Esophagus (tissue), 2 donors: ENCODE measurements around the gene PHLDA1. TPM values are rescaled to one million over a fixed set of nuclear protein-coding genes. Genes with fewer than 3 reads are reported as not detected.

Source experiments
- H3K27ac ChIP-seq, 2 donors: one replicate each; pipeline ENCODE4 v1.5.1; 2013; ENCODE audit warnings: low read depth in 2 of 2, mild to moderate bottlenecking in 2 of 2, inconsistent platforms in 1 of 2, low read length in 1 of 2, moderate library complexity in 1 of 2
- H3K27me3 ChIP-seq, 2 donors: one replicate each; pipeline ENCODE4 v1.6.1; 2013; ENCODE audit warnings: low read length in 2 of 2, control low read depth in 1 of 2, mild to moderate bottlenecking in 1 of 2; ENCODE audit not compliant: insufficient read depth in 2 of 2, control insufficient read depth in 1 of 2
- H3K36me3 ChIP-seq, 2 donors: one replicate each; pipeline ENCODE4 v1.6.1; 2013; ENCODE audit warnings: low read length in 1 of 2; ENCODE audit not compliant: control insufficient read depth in 2 of 2, insufficient read depth in 2 of 2
- H3K4me1 ChIP-seq, 2 donors: one replicate each; pipeline ENCODE4 v1.6.1; 2013; ENCODE audit warnings: low read length in 1 of 2; ENCODE audit not compliant: control insufficient read depth in 2 of 2, insufficient read depth in 2 of 2
- H3K4me3 ChIP-seq, 2 donors: one replicate each; pipeline ENCODE4 v1.5.1; 2013; ENCODE audit warnings: low read length in 2 of 2, mild to moderate bottlenecking in 2 of 2, low read depth in 1 of 2, moderate library complexity in 1 of 2
- H3K9me3 ChIP-seq, 2 donors: one replicate each; pipeline ENCODE4 v1.6.1; 2013; ENCODE audit warnings: mild to moderate bottlenecking in 2 of 2, low read depth in 1 of 2, low read length in 1 of 2, moderate library complexity in 1 of 2; ENCODE audit not compliant: control insufficient read depth in 2 of 2, insufficient read depth in 1 of 2
- WGBS, 2 donors: extraction: QIAGEN DNeasy Blood & Tissue Kit; methylation state at CpG; one replicate each; pipeline ENCODE4 v1.1.7; 2013; 5-methylcytosine and 5-hydroxymethylcytosine counted together
- polyA plus RNA-seq, 2 donors: library from polyadenylated mRNA; stranded (reverse); fragments of 200-250 nt; gene quantifications; one replicate each; pipeline ENCODE4 v1.2.3, GENCODE V29; 2013
- donor health status: healthy with polysubstance abuse.
- donor health status: Bipolar disorder and iron deficiency.

The PHLDA1 gene
- polyA plus RNA-seq, 2 donors = 46.3 to 84.1 TPM

GRCh38 chr12:76030341-76031080 is 1.1 kb downstream of the PHLDA1 start:
- Histone ChIP-seq H3K4me3 (peak overlapping the region; percentile 91 to 95), H3K27ac (peak overlapping the region; percentile 94 to 97), H3K36me3 (peaks cover 0 to 2% of the 10 kb centered on the region in 2 donors), H3K27me3 (no peaks in the 10 kb centered on the region), H3K9me3 (no peaks in the 10 kb centered on the region), H3K4me1 (no peaks in the 10 kb centered on the region)
- WGBS, 2 donors = 0% methylated on average over 35 to 40 of the region's 40 CpGs

GRCh38 chr12:76029982-76030340 is 1.6 kb downstream of the PHLDA1 start:
- no peaks in the 10 kb centered on the region for H3K9me3 ChIP-seq
- H3K27ac ChIP-seq = peak overlapping the region; percentile 94 to 97
- WGBS, 2 donors = 2% methylated on average over 22 of the region's 22 CpGs
- no peaks in the 10 kb centered on the region for H3K27me3 ChIP-seq
- H3K36me3 ChIP-seq = peaks cover 0 to 2% of the 10 kb centered on the region in 2 donors
- H3K4me1 ChIP-seq = no peaks in the 10 kb centered on the region
- peak overlapping the region; percentile 91 to 95 for H3K4me3 ChIP-seq

- H3K4me1 ChIP-seq = no peaks in the 10 kb centered on the region
Observed at GRCh38 chr12:76028571-76029277, 2.9 kb downstream of the PHLDA1 start.

GRCh38 chr12:76026643-76027063 is 4.9 kb downstream of the PHLDA1 start:
- Histone ChIP-seq H3K27ac (peak overlapping the region in 1 of 2 donors; percentile 8), H3K4me1 (no peaks in the 10 kb centered on the region), H3K27me3 (no peaks in the 10 kb centered on the region), H3K36me3 (peaks cover 0 to 2% of the 10 kb centered on the region in 2 donors), H3K4me3 (no peak overlapping the region), H3K9me3 (no peaks in the 10 kb centered on the region)
- 58 to 70% methylated on average over 1 of the region's 1 CpG for WGBS, 2 donors

More at GRCh38 chr12:76028571-76029277, 2.9 kb downstream of the PHLDA1 start:
- Histone ChIP-seq H3K4me3 (peak overlapping the region in 1 of 2 donors; percentile 91), H3K27ac (no peak overlapping the region), H3K36me3 (peaks cover 0 to 2% of the 10 kb centered on the region in 2 donors), H3K9me3 (no peaks in the 10 kb centered on the region), H3K27me3 (no peaks in the 10 kb centered on the region)
- WGBS, 2 donors = 25 to 36% methylated on average over 3 of the region's 3 CpGs

- H3K36me3 ChIP-seq = peaks cover 0 to 2% of the 10 kb centered on the region in 2 donors
- 54 to 66% methylated on average over 7 of the region's 7 CpGs for WGBS, 2 donors
- no peaks in the 10 kb centered on the region for H3K4me1 ChIP-seq
- no peak overlapping the region for H3K27ac ChIP-seq
- H3K4me3 ChIP-seq = no peak overlapping the region
- H3K27me3 ChIP-seq = no peaks in the 10 kb centered on the region
- no peaks in the 10 kb centered on the region for H3K9me3 ChIP-seq
Observed at GRCh38 chr12:76025601-76026575, 5.7 kb downstream of the PHLDA1 start.

- Histone ChIP-seq H3K4me3 (no peak overlapping the region), H3K9me3 (no peaks in the 10 kb centered on the region), H3K4me1 (peaks cover 0 to 3% of the 10 kb centered on the region in 2 donors), H3K36me3 (no peaks in the 10 kb centered on the region), H3K27me3 (no peaks in the 10 kb centered on the region), H3K27ac (peak overlapping the region in 1 of 2 donors; percentile 32)
- 55 to 59% methylated on average over 3 of the region's 3 CpGs for WGBS, 2 donors
Observed at GRCh38 chr12:76024942-76025600, 6.5 kb downstream of the PHLDA1 start.

- Histone ChIP-seq H3K36me3 (no peaks in the 10 kb centered on the region), H3K27me3 (no peaks in the 10 kb centered on the region), H3K9me3 (no peaks in the 10 kb centered on the region), H3K4me1 (peaks cover 0 to 3% of the 10 kb centered on the region in 2 donors), H3K27ac (no peak overlapping the region), H3K4me3 (no peak overlapping the region)
- WGBS, 2 donors = 89 to 93% methylated on average over 8 of the region's 8 CpGs
Observed at GRCh38 chr12:76024102-76024781, 7.3 kb downstream of the PHLDA1 start.

GRCh38 chr12:76023069-76023690 is 8.4 kb downstream of the PHLDA1 start:
- peaks cover 0 to 3% of the 10 kb centered on the region in 2 donors for H3K4me1 ChIP-seq
- WGBS, 2 donors = 89 to 96% methylated on average over 2 of the region's 2 CpGs
- H3K9me3 ChIP-seq = no peaks in the 10 kb centered on the region
- peak overlapping the region in 1 of 2 donors; percentile 10 for H3K27ac ChIP-seq
- H3K27me3 ChIP-seq = no peaks in the 10 kb centered on the region
- H3K36me3 ChIP-seq = no peaks in the 10 kb centered on the region
- H3K4me3 ChIP-seq = no peak overlapping the region
